ENCODE data around the gene ARHGAP15.

Gene ARHGAP15

DNA sequence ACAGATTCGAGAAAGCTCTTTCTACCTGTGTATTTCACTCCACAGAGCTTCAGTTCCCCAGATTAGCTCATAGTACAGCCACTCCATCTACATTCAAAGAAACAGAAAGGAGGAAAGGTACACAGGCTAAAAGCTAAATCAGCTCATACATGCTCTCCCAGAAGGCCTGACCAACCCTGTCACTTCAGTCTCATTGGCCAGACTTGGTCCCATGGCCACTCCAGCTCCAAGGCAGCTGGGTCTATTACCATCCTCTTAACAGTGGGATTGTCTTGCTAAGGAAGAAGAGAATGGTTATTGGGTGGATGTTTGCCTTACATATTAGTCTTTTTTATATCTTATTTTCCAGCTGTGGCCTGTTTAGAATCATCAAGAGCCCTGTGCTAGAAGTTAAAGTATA, 572.6 kb downstream of the ARHGAP15 start:
- Histone ChIP-seq H3K36me3 (ENCODE audit: control insufficient read depth, insufficient read depth, low read length) (no peaks in the 10 kb centered on the region), H3K27ac (ENCODE audit: low read depth, low read length) (no peak overlapping the region), H3K9ac (ENCODE audit: low read length) (no peak overlapping the region), H3K4me3 (ENCODE audit: low read length) (no peak overlapping the region), H3K27me3 (ENCODE audit: control insufficient read depth, insufficient read depth, low read length) (no peaks in the 10 kb centered on the region), H3K4me1 (ENCODE audit: control insufficient read depth, insufficient read depth, low read length) (no peaks in the 10 kb centered on the region)

DNA sequence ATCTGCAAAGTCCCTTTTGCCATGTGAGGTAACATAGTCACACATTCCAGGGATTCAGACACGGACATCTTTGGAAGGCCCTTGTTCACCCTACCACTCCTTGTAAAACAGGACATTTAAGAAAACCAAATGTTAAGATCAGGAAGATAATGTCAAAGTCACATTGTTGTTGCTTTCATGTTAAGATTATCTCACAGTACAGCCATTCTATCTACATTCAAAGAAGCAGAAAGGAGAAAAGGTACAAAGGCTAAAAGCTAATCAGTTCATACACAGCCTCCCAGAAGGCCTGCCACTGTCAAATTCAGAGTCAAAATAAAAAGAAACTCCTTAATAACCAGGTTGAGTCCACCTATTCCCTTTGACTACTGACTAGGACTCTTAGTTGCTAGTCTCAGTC, 573.7 kb downstream of the ARHGAP15 start:
- Histone ChIP-seq H3K27me3 (ENCODE audit: control insufficient read depth, insufficient read depth, low read length) (no peaks in the 10 kb centered on the region), H3K4me3 (ENCODE audit: low read length) (no peak overlapping the region), H3K36me3 (ENCODE audit: control insufficient read depth, insufficient read depth, low read length) (no peaks in the 10 kb centered on the region), H3K9ac (ENCODE audit: low read length) (no peak overlapping the region), H3K4me1 (ENCODE audit: control insufficient read depth, insufficient read depth, low read length) (no peaks in the 10 kb centered on the region), H3K27ac (ENCODE audit: low read depth, low read length) (no peak overlapping the region)

DNA sequence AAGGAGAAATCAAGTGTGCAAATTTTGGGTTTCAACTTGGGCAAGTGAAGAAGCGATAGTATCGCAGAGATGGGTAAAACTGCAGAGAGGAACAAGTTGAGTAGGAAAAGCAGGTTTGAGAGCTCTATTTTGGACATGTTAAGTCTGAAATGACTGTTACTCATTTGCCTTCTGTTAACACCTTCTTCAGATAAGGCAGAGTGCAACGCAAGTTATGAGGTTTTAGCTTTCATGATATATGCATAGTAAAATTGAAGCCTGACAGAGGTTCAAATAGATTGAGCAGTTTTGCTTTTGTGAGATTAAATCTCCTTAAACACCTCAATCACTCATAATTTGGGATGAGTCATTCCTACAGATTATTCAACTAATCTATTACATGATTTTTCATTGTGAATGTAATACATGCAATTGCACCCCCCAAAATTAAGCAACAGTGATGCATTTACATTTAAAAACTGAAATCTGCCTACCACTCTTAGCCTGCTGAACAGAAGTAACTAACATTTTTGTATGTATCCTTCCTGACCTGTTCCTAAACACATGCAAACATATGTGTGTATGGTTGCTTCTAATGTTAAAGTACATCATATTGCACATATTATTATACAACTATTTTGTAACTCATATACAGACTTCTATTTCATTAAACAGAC, 575.4 kb downstream of the ARHGAP15 start:
- H3K4me3 ChIP-seq (ENCODE audit: low read length) = no peak overlapping the region
- no peaks in the 10 kb centered on the region for H3K4me1 ChIP-seq (ENCODE audit: control insufficient read depth, insufficient read depth, low read length)
- no peaks in the 10 kb centered on the region for H3K27me3 ChIP-seq (ENCODE audit: control insufficient read depth, insufficient read depth, low read length)
- no peaks in the 10 kb centered on the region for H3K36me3 ChIP-seq (ENCODE audit: control insufficient read depth, insufficient read depth, low read length)
- H3K27ac ChIP-seq (ENCODE audit: low read depth, low read length) = no peak overlapping the region
- no peak overlapping the region for H3K9ac ChIP-seq (ENCODE audit: low read length)

DNA sequence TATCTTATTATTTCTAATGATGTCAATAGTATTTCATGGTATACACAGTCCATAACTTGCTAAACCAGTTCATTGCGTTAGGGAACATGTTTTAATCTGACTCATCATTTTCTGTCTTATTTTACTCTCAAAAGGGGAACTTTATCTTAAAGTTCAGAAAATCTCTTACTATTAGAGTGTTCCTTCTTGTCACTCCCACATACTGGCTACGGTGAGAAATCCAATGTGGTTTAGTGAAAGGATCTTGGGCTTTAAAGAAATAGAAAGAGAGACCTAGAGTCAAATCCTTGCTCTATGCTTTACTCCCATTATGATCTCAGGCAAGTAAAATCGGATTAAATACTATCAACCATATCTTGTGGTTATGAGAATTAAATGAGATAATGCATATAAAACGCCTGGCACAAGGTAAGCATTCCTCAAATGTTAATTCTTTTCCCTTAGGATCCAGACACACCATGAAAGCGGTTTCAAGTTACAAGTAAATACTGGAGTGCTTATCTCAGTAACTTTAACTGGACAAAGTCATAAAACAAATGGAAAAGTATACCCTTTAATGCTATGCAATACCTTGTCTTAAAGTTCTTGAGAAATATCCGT, 576.0 kb downstream of the ARHGAP15 start:
- Histone ChIP-seq H3K27me3 (ENCODE audit: control insufficient read depth, insufficient read depth, low read length) (no peaks in the 10 kb centered on the region), H3K4me1 (ENCODE audit: control insufficient read depth, insufficient read depth, low read length) (no peaks in the 10 kb centered on the region), H3K4me3 (ENCODE audit: low read length) (no peak overlapping the region)

DNA sequence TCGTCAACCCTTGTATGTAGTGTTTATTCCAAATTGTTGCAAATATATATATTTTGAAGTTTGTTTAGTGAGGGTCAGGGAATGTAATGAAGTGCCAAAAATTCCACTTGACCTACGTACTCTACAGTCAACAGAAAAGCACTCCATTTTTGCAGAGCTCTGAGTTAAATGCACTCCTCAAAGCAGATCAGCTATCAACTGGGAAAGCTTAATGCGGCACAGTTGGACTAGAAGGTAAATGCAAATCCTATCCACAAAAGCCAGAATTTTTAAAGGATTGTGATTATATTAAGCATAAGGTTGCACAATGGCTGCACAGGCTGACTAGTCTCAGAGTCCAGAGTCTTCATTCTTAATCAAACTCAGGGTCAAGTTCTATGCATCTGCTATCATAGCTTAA, 577.1 kb downstream of the ARHGAP15 start:
- no peak overlapping the region for H3K9ac ChIP-seq (ENCODE audit: low read length)
- H3K27ac ChIP-seq (ENCODE audit: low read depth, low read length) = no peak overlapping the region
- H3K4me1 ChIP-seq (ENCODE audit: control insufficient read depth, insufficient read depth, low read length) = no peaks in the 10 kb centered on the region
- no peaks in the 10 kb centered on the region for H3K27me3 ChIP-seq (ENCODE audit: control insufficient read depth, insufficient read depth, low read length)
- no peaks in the 10 kb centered on the region for H3K36me3 ChIP-seq (ENCODE audit: control insufficient read depth, insufficient read depth, low read length)
- H3K4me3 ChIP-seq (ENCODE audit: low read length) = no peak overlapping the region

More for the DNA sequence above, 576.0 kb downstream of the ARHGAP15 start:
- no peak overlapping the region for H3K9ac ChIP-seq (ENCODE audit: low read length)
- H3K36me3 ChIP-seq (ENCODE audit: control insufficient read depth, insufficient read depth, low read length) = no peaks in the 10 kb centered on the region
- no peak overlapping the region for H3K27ac ChIP-seq (ENCODE audit: low read depth, low read length)

DNA sequence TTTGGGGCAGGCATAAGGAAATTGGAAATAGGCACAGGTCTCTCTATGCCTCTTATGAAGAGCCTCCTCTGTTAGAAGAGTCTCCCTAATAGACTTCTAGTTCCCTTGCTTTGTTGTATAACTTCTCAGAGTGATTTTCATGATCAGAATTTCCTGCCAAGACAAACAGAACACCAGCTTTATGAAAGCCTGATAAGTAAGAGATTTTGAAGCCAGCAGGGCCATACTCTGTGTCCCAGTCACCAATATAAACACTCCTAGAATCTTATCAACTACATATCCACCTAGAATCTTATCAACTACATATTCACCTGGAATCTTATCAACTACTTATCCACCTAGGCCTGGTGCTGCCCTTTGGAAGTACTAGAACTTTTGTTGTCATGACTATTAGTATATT, 579.5 kb downstream of the ARHGAP15 start:
- Histone ChIP-seq H3K27ac (ENCODE audit: low read depth, low read length) (no peak overlapping the region), H3K9ac (ENCODE audit: low read length) (no peak overlapping the region), H3K36me3 (ENCODE audit: control insufficient read depth, insufficient read depth, low read length) (no peaks in the 10 kb centered on the region)

DNA sequence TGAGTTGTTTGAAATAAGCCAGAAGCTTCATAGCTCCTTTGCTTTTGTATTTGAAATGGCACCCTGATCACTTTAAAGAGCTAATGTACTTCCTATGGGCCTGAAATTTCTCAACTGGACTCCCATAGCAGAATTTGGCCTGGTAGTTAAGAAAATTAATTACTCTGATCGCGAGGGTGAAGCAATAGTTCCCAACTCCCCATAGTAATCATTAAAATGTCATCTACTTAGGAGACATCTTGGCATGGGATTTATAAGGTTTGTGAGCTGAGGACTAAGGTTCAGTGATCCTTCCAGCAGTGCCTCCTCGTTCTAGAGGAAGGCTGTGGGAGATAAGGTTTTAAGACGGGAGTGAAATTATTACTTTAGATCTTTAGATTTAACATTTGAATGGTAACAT, 581.0 kb downstream of the ARHGAP15 start:
- Histone ChIP-seq H3K4me3 (ENCODE audit: low read length) (no peak overlapping the region), H3K36me3 (ENCODE audit: control insufficient read depth, insufficient read depth, low read length) (no peaks in the 10 kb centered on the region), H3K4me1 (ENCODE audit: control insufficient read depth, insufficient read depth, low read length) (no peaks in the 10 kb centered on the region), H3K9ac (ENCODE audit: low read length) (no peak overlapping the region), H3K27me3 (ENCODE audit: control insufficient read depth, insufficient read depth, low read length) (no peaks in the 10 kb centered on the region), H3K27ac (ENCODE audit: low read depth, low read length) (no peak overlapping the region)

More for the DNA sequence above, 579.5 kb downstream of the ARHGAP15 start:
- no peak overlapping the region for H3K4me3 ChIP-seq (ENCODE audit: low read length)
- H3K27me3 ChIP-seq (ENCODE audit: control insufficient read depth, insufficient read depth, low read length) = no peaks in the 10 kb centered on the region
- no peaks in the 10 kb centered on the region for H3K4me1 ChIP-seq (ENCODE audit: control insufficient read depth, insufficient read depth, low read length)

DNA sequence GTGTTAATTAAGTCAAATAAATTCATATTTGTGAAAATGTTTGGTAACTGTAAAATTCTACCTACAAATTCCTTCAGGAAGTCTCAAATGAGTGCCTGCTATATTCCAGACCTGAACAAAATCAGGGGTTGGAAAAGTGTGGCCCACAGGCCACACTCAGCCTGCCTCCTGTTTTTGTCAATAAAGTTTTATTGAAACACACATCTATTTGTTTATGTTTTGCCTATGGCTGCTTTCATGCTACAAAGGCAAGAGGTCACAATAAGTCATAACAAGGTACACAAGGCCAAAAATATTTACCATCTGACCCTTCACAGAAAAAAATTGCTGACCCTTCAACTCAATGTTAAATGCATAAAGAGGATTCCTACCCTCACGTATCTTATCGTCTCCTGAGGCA, 581.7 kb downstream of the ARHGAP15 start:
- no peaks in the 10 kb centered on the region for H3K4me1 ChIP-seq (ENCODE audit: control insufficient read depth, insufficient read depth, low read length)
- H3K9ac ChIP-seq (ENCODE audit: low read length) = no peak overlapping the region
- no peaks in the 10 kb centered on the region for H3K36me3 ChIP-seq (ENCODE audit: control insufficient read depth, insufficient read depth, low read length)
- H3K4me3 ChIP-seq (ENCODE audit: low read length) = no peak overlapping the region
- H3K27ac ChIP-seq (ENCODE audit: low read depth, low read length) = no peak overlapping the region
- no peaks in the 10 kb centered on the region for H3K27me3 ChIP-seq (ENCODE audit: control insufficient read depth, insufficient read depth, low read length)

DNA sequence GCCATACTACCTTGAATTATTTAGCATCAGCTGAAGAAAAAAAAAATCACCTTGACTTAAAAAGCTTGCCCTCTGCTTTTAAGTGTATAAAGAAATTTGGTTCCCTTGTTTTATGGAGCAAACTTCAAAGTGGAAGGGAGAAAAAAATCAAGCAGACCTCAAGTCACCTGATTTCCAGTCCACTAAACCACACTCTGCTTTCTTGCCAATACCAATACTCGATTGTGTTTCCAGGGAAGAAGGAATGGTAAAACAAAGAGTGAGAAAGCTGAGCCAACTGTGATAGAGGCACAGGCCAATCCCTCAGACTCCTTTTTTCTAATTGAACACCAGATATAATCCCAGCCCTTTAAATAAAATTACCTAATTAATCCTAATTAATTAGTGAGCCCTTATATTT, 587.3 kb downstream of the ARHGAP15 start:
- Histone ChIP-seq H3K27me3 (ENCODE audit: control insufficient read depth, insufficient read depth, low read length) (no peaks in the 10 kb centered on the region), H3K4me1 (ENCODE audit: control insufficient read depth, insufficient read depth, low read length) (no peaks in the 10 kb centered on the region), H3K27ac (ENCODE audit: low read depth, low read length) (no peak overlapping the region), H3K36me3 (ENCODE audit: control insufficient read depth, insufficient read depth, low read length) (no peaks in the 10 kb centered on the region), H3K9ac (ENCODE audit: low read length) (no peak overlapping the region), H3K4me3 (ENCODE audit: low read length) (no peak overlapping the region)

DNA sequence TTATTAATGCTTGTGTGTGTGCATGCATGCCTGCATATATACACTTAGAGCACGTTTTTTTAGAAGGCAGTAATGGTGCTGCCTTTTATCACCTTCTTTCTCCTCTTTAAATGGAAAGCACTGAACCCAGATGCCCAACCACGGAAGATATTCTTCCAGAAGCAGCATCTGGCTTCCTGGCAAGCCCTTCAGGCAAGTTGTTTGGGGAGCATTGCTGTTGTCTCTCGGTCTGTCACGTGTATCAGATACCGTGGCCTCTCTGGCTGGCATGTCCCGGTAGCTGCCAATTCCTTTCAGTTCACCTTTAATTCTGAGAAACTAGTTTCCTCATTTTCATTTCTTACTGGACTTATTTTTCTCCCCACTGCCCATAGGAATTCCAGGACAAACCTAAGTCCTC, 587.8 kb downstream of the ARHGAP15 start:
- H3K4me3 ChIP-seq (ENCODE audit: low read length) = no peak overlapping the region
- H3K27ac ChIP-seq (ENCODE audit: low read depth, low read length) = no peak overlapping the region
- no peaks in the 10 kb centered on the region for H3K27me3 ChIP-seq (ENCODE audit: control insufficient read depth, insufficient read depth, low read length)
- no peaks in the 10 kb centered on the region for H3K36me3 ChIP-seq (ENCODE audit: control insufficient read depth, insufficient read depth, low read length)
- no peak overlapping the region for H3K9ac ChIP-seq (ENCODE audit: low read length)
- no peaks in the 10 kb centered on the region for H3K4me1 ChIP-seq (ENCODE audit: control insufficient read depth, insufficient read depth, low read length)

DNA sequence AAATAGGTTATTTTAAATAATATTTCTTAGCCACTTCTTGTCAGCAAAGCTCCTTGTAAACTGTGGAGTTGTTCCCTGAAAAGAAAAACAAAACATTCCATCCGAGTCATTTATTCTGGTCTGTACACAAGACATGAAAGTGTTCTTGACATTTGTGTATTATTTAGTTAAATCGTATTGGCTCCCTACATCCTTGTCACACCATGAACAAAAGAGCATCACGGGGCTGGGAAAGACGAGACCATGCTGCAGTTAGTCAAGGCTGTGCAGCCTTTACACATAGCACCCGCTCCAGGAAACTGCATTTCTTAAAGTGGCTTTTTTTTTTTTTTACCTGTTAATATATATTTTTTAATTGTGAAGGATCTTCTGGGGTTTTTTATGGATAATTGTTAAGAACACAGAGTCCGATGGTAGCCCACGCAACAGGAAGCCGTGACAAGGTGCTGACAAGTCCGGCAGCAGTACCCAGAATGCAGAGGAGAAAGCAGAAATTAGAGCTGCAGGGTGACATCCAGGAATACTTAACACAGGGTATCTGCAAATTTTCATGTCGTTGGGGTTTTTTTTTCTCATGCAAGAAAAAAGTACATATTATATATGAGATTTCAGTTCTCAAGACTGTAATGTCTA, 588.4 kb downstream of the ARHGAP15 start:
- H3K9ac ChIP-seq (ENCODE audit: low read length) = no peak overlapping the region
- H3K36me3 ChIP-seq (ENCODE audit: control insufficient read depth, insufficient read depth, low read length) = no peaks in the 10 kb centered on the region
- H3K4me1 ChIP-seq (ENCODE audit: control insufficient read depth, insufficient read depth, low read length) = no peaks in the 10 kb centered on the region
- no peak overlapping the region for H3K4me3 ChIP-seq (ENCODE audit: low read length)
- H3K27ac ChIP-seq (ENCODE audit: low read depth, low read length) = no peak overlapping the region
- no peaks in the 10 kb centered on the region for H3K27me3 ChIP-seq (ENCODE audit: control insufficient read depth, insufficient read depth, low read length)

DNA sequence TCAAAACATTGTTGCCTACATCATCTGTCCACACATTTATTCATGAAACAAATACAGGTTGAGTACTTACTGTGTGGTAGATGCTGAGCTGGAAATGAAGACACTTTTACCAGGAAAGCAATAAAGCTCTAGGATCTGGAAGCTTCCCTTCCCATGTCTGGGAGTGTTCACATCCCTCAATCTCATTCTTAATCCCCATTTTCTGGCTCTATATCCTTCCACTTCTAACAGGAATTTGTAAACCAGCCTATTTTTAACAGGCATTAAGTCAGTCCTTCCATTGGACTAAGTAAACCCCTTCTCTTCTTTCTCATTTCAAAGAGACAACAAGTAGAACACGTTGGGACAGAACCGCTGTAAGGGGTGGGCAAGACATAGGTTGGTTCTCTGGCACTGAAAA, 589.5 kb downstream of the ARHGAP15 start:
- H3K4me1 ChIP-seq (ENCODE audit: control insufficient read depth, insufficient read depth, low read length) = no peaks in the 10 kb centered on the region
- H3K9ac ChIP-seq (ENCODE audit: low read length) = no peak overlapping the region
- H3K4me3 ChIP-seq (ENCODE audit: low read length) = no peak overlapping the region
- H3K27ac ChIP-seq (ENCODE audit: low read depth, low read length) = no peak overlapping the region
- H3K36me3 ChIP-seq (ENCODE audit: control insufficient read depth, insufficient read depth, low read length) = no peaks in the 10 kb centered on the region
- no peaks in the 10 kb centered on the region for H3K27me3 ChIP-seq (ENCODE audit: control insufficient read depth, insufficient read depth, low read length)

DNA sequence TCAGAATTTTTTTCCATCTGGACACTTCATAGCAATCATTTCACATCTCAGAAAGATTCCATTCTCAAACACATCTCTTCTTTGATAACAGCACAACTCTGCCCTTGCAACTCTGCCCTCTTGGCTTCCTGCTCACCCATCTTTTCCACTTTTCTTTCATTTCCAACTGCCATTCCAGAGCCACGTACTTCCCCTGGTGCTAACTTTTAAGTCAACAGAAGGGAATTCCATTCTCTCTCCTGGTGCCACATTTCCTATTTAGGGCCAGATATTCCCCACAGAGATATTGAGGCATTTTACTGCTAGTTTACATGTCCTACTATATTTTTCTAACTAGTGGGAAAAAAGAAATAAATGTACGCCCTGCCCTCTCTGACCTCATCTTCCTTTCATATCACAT, 590.2 kb downstream of the ARHGAP15 start:
- H3K27ac ChIP-seq (ENCODE audit: low read depth, low read length) = no peak overlapping the region
- no peak overlapping the region for H3K9ac ChIP-seq (ENCODE audit: low read length)
- H3K4me3 ChIP-seq (ENCODE audit: low read length) = no peak overlapping the region
- no peaks in the 10 kb centered on the region for H3K36me3 ChIP-seq (ENCODE audit: control insufficient read depth, insufficient read depth, low read length)
- no peaks in the 10 kb centered on the region for H3K27me3 ChIP-seq (ENCODE audit: control insufficient read depth, insufficient read depth, low read length)
- no peaks in the 10 kb centered on the region for H3K4me1 ChIP-seq (ENCODE audit: control insufficient read depth, insufficient read depth, low read length)
